NB4 (cell line): ENCODE results near the gene CNPY2.

ENCODE experiments used
- CTCF ChIP-seq: IDR thresholded peaks from one replicate; pipeline ENCODE4 v1.5.1; 2012; ENCODE audit warnings: low read depth, low read length
- MAX ChIP-seq: IDR thresholded peaks from 2 replicates; pipeline ENCODE4 v1.6.1; 2011; ENCODE audit warnings: low read depth, low read length
- MYC ChIP-seq: IDR thresholded peaks from 2 replicates; pipeline ENCODE4 v1.6.1; 2011; ENCODE audit warnings: low read depth, low read length

GRCh38 chr12:56338308-56339157, 22.7 kb upstream of the CNPY2 start, which contains the start of gene IL23A:
- no peak for TF ChIP-seq MYC
- TF ChIP-seq CTCF: no peak
- no peak for TF ChIP-seq MAX
